GM19467 (cell line): ENCODE results near the gene ELOVL6.
"Not testable (repeated sequence)": the region's sequence is repeated elsewhere in the genome, so short reads cannot be mapped to it uniquely, and the experiment has no call there.

Source experiments
- ATAC-seq: cut with Tn5 transposase; IDR thresholded peaks from one replicate; pipeline ENCODE4 v1.9.1; 2021; ENCODE audit warnings: mild to moderate bottlenecking, moderate library complexity; ENCODE audit not compliant: unreplicated experiment

Gene ELOVL6

GRCh38 chr4:110198435-110199416, at the start of gene ELOVL6:
Gene ELOVL6, minus strand, starts transcription at chr4:110198615. Its CDS starts 280 bp downstream, at chr4:110198335.
- no peak for ATAC-seq

GRCh38 chr4:110248100-110248499, 49.7 kb upstream of the ELOVL6 start:
- ATAC-seq = no peak

- no peak for ATAC-seq
Measured at GRCh38 chr4:110247591-110247990, 49.2 kb upstream of the ELOVL6 start.

GRCh38 chr4:110245577-110245976, 47.2 kb upstream of the ELOVL6 start:
- no peak for ATAC-seq

- ATAC-seq = no peak
Measured at GRCh38 chr4:110236324-110236723, 37.9 kb upstream of the ELOVL6 start.

- ATAC-seq = not testable (repeated sequence)
Measured at GRCh38 chr4:110233581-110233980, 35.2 kb upstream of the ELOVL6 start.

GRCh38 chr4:110231869-110232268, 33.5 kb upstream of the ELOVL6 start:
- ATAC-seq = no peak

- ATAC-seq = no peak
Measured at GRCh38 chr4:110229266-110229665, 30.9 kb upstream of the ELOVL6 start.

- no peak for ATAC-seq
Measured at GRCh38 chr4:110224812-110225211, 26.4 kb upstream of the ELOVL6 start.

GRCh38 chr4:110224142-110224541, 25.7 kb upstream of the ELOVL6 start:
- ATAC-seq = no peak

GRCh38 chr4:110218935-110219334, 20.5 kb upstream of the ELOVL6 start:
- ATAC-seq = not testable (repeated sequence)

- ATAC-seq = not testable (repeated sequence)
Measured at GRCh38 chr4:110217181-110217580, 18.8 kb upstream of the ELOVL6 start.

- ATAC-seq = no peak
Measured at GRCh38 chr4:110216129-110216528, 17.7 kb upstream of the ELOVL6 start.

- no peak for ATAC-seq
Measured at GRCh38 chr4:110211770-110212061, 13.3 kb upstream of the ELOVL6 start.

GRCh38 chr4:110211007-110211769, 12.8 kb upstream of the ELOVL6 start:
- ATAC-seq = peak; percentile 89

- ATAC-seq = no peak
Measured at GRCh38 chr4:110208419-110208818, 10.0 kb upstream of the ELOVL6 start.

GRCh38 chr4:110207233-110207632, 8.8 kb upstream of the ELOVL6 start:
- ATAC-seq = no peak

GRCh38 chr4:110202024-110202423, 3.6 kb upstream of the ELOVL6 start:
- ATAC-seq = no peak

- no peak for ATAC-seq
Measured at GRCh38 chr4:110201502-110201901, 3.1 kb upstream of the ELOVL6 start.

GRCh38 chr4:110200689-110201088, 2.3 kb upstream of the ELOVL6 start:
- no peak for ATAC-seq

GRCh38 chr4:110198049-110198434, 373 bp downstream of the ELOVL6 start:
- ATAC-seq = no peak

- ATAC-seq = no peak
Measured at GRCh38 chr4:110197529-110198042, 829 bp downstream of the ELOVL6 start.
